Measurements from ENCODE around the gene TMEM81. TPM values are rescaled to one million over a fixed set of nuclear protein-coding genes. Genes with fewer than 3 reads are reported as not detected.

The TMEM81 gene
- total RNA-seq, 1 donor from 2014 or later = 2.9 TPM

- intact Hi-C loops (cut with micrococcal nuclease) = loop anchor here (1.0 to 5.0 kb wide), 2 partner anchors 72 to 196 kb away; no protein-coding TSS in a partner anchor
Observed at GRCh38 chr1:205061665-205062069, 22.6 kb downstream of the TMEM81 start.

- intact Hi-C loops (cut with micrococcal nuclease) = loop anchor here (1.0 to 5.0 kb wide), 2 partner anchors 72 to 196 kb away; no protein-coding TSS in a partner anchor
Observed at GRCh38 chr1:205061227-205061626, 23.0 kb downstream of the TMEM81 start.

GRCh38 chr1:205060746-205061145, 23.5 kb downstream of the TMEM81 start:
- intact Hi-C loops (cut with micrococcal nuclease) = loop anchor here (1.0 to 5.0 kb wide), 2 partner anchors 71 to 197 kb away; no protein-coding TSS in a partner anchor

- intact Hi-C loops (cut with micrococcal nuclease) = loop anchor here (5.0 kb wide), 1 partner anchor 198 kb away; no protein-coding TSS in a partner anchor
Observed at GRCh38 chr1:205059660-205060059, 24.6 kb downstream of the TMEM81 start.

- intact Hi-C loops (cut with micrococcal nuclease) = no loop called here
Observed at GRCh38 chr1:205058853-205059252, 25.4 kb downstream of the TMEM81 start.

- intact Hi-C loops (cut with micrococcal nuclease) = no loop called here
Observed at GRCh38 chr1:205057808-205058575, 26.3 kb downstream of the TMEM81 start.

- intact Hi-C loops (cut with micrococcal nuclease) = no loop called here
Observed at GRCh38 chr1:205056956-205057568, 27.2 kb downstream of the TMEM81 start.

- intact Hi-C loops (cut with micrococcal nuclease) = no loop called here
Observed at GRCh38 chr1:205056188-205056611, 28.1 kb downstream of the TMEM81 start.

GRCh38 chr1:205054013-205054412, 30.2 kb downstream of the TMEM81 start:
- intact Hi-C loops (cut with micrococcal nuclease) = no loop called here

GRCh38 chr1:205053296-205053695, 31.0 kb downstream of the TMEM81 start:
- intact Hi-C loops (cut with micrococcal nuclease) = no loop called here

- intact Hi-C loops (cut with micrococcal nuclease) = no loop called here
Observed at GRCh38 chr1:205052690-205053089, 31.6 kb downstream of the TMEM81 start.

GRCh38 chr1:205049479-205049878, 34.8 kb downstream of the TMEM81 start:
- intact Hi-C loops (cut with micrococcal nuclease) = no loop called here

GRCh38 chr1:205048382-205048781, 35.9 kb downstream of the TMEM81 start:
- intact Hi-C loops (cut with micrococcal nuclease) = no loop called here

- intact Hi-C loops (cut with micrococcal nuclease) = no loop called here
Observed at GRCh38 chr1:205047764-205048231, 36.5 kb downstream of the TMEM81 start.

GRCh38 chr1:205046870-205047269, 37.4 kb downstream of the TMEM81 start:
- intact Hi-C loops (cut with micrococcal nuclease) = no loop called here

- intact Hi-C loops (cut with micrococcal nuclease) = no loop called here
Observed at GRCh38 chr1:205045146-205045545, 39.1 kb downstream of the TMEM81 start.

- intact Hi-C loops (cut with micrococcal nuclease) = no loop called here
Observed at GRCh38 chr1:205044741-205045140, 39.5 kb downstream of the TMEM81 start.

GRCh38 chr1:205043866-205044265, 40.4 kb downstream of the TMEM81 start:
- intact Hi-C loops (cut with micrococcal nuclease) = no loop called here

- intact Hi-C loops (cut with micrococcal nuclease) = no loop called here
Observed at GRCh38 chr1:205042911-205043806, 41.1 kb downstream of the TMEM81 start, which contains the start of gene CNTN2. Gene CNTN2, plus strand, starts transcription at chr1:205043212. Its CDS starts 9,974 bp downstream, at chr1:205053186.

- intact Hi-C loops (cut with micrococcal nuclease) = no loop called here
Observed at GRCh38 chr1:205041998-205042910, 42.0 kb downstream of the TMEM81 start.
